WTC11 (cell line): ENCODE measurements around the gene PARD3B. TPM values are rescaled to one million over a fixed set of nuclear protein-coding genes. Genes with fewer than 3 reads are reported as not detected.

Experiments
- ATAC-seq: fragments of 200-7000 bp; cut with Tn5 transposase; 2 replicates; pipeline ENCODE4 v1.10.0; 2021; ENCODE audit warnings: mild to moderate bottlenecking, moderate library complexity
- CTCF ChIA-PET: fragments of 300-600 bp; sonication (Branson Sonifier 250); formaldehyde crosslinking; loops from one replicate; lab custom pipeline; 2021; ENCODE audit warnings: antibody characterized with exemption; lab: Charles Lee
- POLR2A ChIA-PET: fragments of 350-600 bp; sonication (Branson Sonifier 250); formaldehyde crosslinking; loops from one replicate; lab custom pipeline; 2021; ENCODE audit warnings: antibody characterized with exemption; lab: Charles Lee
- DNase-seq: peaks from one replicate; pipeline ENCODE4 v3.0.0; 2021; ENCODE audit warnings: low spot score
- H3K27ac Mint-ChIP-seq: 2 replicates; pipeline ENCODE4 v1.8.0; 2021; ENCODE audit warnings: mixed read lengths
- H3K27me3 Mint-ChIP-seq: 2 replicates; pipeline ENCODE4 v1.8.0; 2021; ENCODE audit warnings: low read depth, mild to moderate bottlenecking, moderate library complexity, mixed read lengths
- H3K36me3 Mint-ChIP-seq: 2 replicates; pipeline ENCODE4 v1.8.0; 2021; ENCODE audit warnings: mixed read lengths
- H3K4me1 Mint-ChIP-seq: 2 replicates; pipeline ENCODE4 v1.8.0; 2022; ENCODE audit warnings: mixed read lengths
- H3K4me3 Mint-ChIP-seq: 2 replicates; pipeline ENCODE4 v1.8.0; 2021; ENCODE audit warnings: mild to moderate bottlenecking, moderate library complexity, mixed read lengths
- H3K9me3 Mint-ChIP-seq: 2 replicates; pipeline ENCODE4 v1.8.0; 2021; ENCODE audit warnings: mixed read lengths
- ARID4B ChIP-seq: sonication (generic); formaldehyde crosslinking; IDR thresholded peaks from 2 replicates; pipeline ENCODE4 v1.8.0; 2023; ENCODE audit warnings: missing genetic modification reagents, mild to moderate bottlenecking, borderline replicate concordance
- CTCF ChIP-seq: fragments of 200-600 bp; IDR thresholded peaks from 2 replicates; pipeline ENCODE4 v1.8.0; 2022; ENCODE audit warnings: antibody characterized with exemption
- ETV6 ChIP-seq: sonication (generic); formaldehyde crosslinking; IDR thresholded peaks from 2 replicates; pipeline ENCODE4 v1.8.1; 2022; ENCODE audit warnings: mild to moderate bottlenecking, missing genetic modification reagents
- FOXK1 ChIP-seq: sonication (generic); formaldehyde crosslinking; IDR thresholded peaks from 2 replicates; pipeline ENCODE4 v1.8.0; 2022; ENCODE audit warnings: mild to moderate bottlenecking, moderate library complexity, missing genetic modification reagents
- HMGA2 ChIP-seq: fragments of 250-450 bp; sonication (Bioruptor Pico); IDR thresholded peaks from 2 replicates; pipeline ENCODE4 v1.4.0; 2021; ENCODE audit warnings: mild to moderate bottlenecking, moderate library complexity
- JUN ChIP-seq: sonication (generic); formaldehyde crosslinking; IDR thresholded peaks from 2 replicates; pipeline ENCODE4 v1.8.0; 2023; ENCODE audit warnings: mild to moderate bottlenecking, missing genetic modification reagents
- KAT7 ChIP-seq: sonication (generic); formaldehyde crosslinking; IDR thresholded peaks from 2 replicates; pipeline ENCODE4 v1.8.1; 2023; ENCODE audit warnings: missing genetic modification reagents, mild to moderate bottlenecking, borderline replicate concordance
- RORB ChIP-seq: fragments of 250-450 bp; sonication (Bioruptor Pico); IDR thresholded peaks from 2 replicates; pipeline ENCODE4 v1.9.0; 2021; ENCODE audit warnings: mild to moderate bottlenecking
- SMAD3 ChIP-seq: sonication (generic); formaldehyde crosslinking; IDR thresholded peaks from 2 replicates; pipeline ENCODE4 v1.8.0; 2022; ENCODE audit warnings: missing genetic modification reagents, mild to moderate bottlenecking, borderline replicate concordance
- TEAD1 ChIP-seq: sonication (generic); formaldehyde crosslinking; IDR thresholded peaks from 2 replicates; pipeline ENCODE4 v1.8.0; 2022; ENCODE audit warnings: mild to moderate bottlenecking, missing genetic modification reagents
- ZNF121 ChIP-seq: sonication (generic); formaldehyde crosslinking; IDR thresholded peaks from 2 replicates; pipeline ENCODE4 v1.8.0; 2023; ENCODE audit warnings: missing genetic modification reagents
- ZNF263 ChIP-seq: sonication (generic); formaldehyde crosslinking; IDR thresholded peaks from 2 replicates; pipeline ENCODE4 v1.8.1; 2022; ENCODE audit warnings: low read depth, mild to moderate bottlenecking, moderate library complexity, missing genetic modification reagents
- ZNF425 ChIP-seq: fragments of 250-450 bp; sonication (Bioruptor Pico); conservative IDR thresholded peaks from 2 replicates; pipeline ENCODE4 v1.9.0; 2021; ENCODE audit warnings: mild to moderate bottlenecking
- ZNF512 ChIP-seq: sonication (generic); formaldehyde crosslinking; IDR thresholded peaks from 2 replicates; pipeline ENCODE4 v1.8.1; 2022; ENCODE audit warnings: missing genetic modification reagents, borderline replicate concordance
- ZNF532 ChIP-seq: fragments of 250-450 bp; sonication (Bioruptor Pico); IDR thresholded peaks from 2 replicates; pipeline ENCODE4 v1.9.0; 2021; ENCODE audit warnings: mild to moderate bottlenecking, borderline replicate concordance
- total RNA-seq: library from RNA; stranded (reverse); gene quantifications from 3 replicates; pipeline ENCODE4 v1.2.3, GENCODE V29; 2021

Gene PARD3B
- total RNA-seq, 1 experiment from 2014 or later = 5.6 TPM

- CTCF ChIA-PET = no interaction called here
- H3K36me3 Mint-ChIP-seq = 0 out of 2 replicates have a peak, but pooled peaks cover 3% of the 10 kb centered on the region
- DNase-seq (no peak), ATAC-seq (no peak)
- H3K9me3 Mint-ChIP-seq = peaks cover 8% of the 10 kb centered on the region
- H3K27me3 Mint-ChIP-seq = no peaks in the 10 kb centered on the region
- POLR2A ChIA-PET = no interaction called here
- TF ChIP-seq RORB (CRISPR knock-in tag) = no peak
- no peak for TF ChIP-seq ZNF425 (CRISPR knock-in tag)
- no peak for TF ChIP-seq ZNF263 (CRISPR knock-in tag)
- no peak for TF ChIP-seq ZNF512
- TF ChIP-seq TEAD1 (CRISPR knock-in tag) = no peak
- TF ChIP-seq JUN (CRISPR knock-in tag) = no peak
- TF ChIP-seq ZNF532 (CRISPR knock-in tag) = no peak
- no peak for TF ChIP-seq ARID4B
- TF ChIP-seq ZNF121 (CRISPR knock-in tag) = no peak
- no peak for TF ChIP-seq SMAD3 (CRISPR knock-in tag)
- no peak overlapping the region for H3K27ac Mint-ChIP-seq
- no peak overlapping the region for H3K4me3 Mint-ChIP-seq
- H3K4me1 Mint-ChIP-seq = peaks cover 12% of the 10 kb centered on the region
Observed at GRCh38 chr2:204827701-204828590, 282.7 kb downstream of the PARD3B start.

GRCh38 chr2:204834716-204835384 is 289.6 kb downstream of the PARD3B start:
- Mint-ChIP-seq H3K9me3 (peaks cover 3% of the 10 kb centered on the region), H3K27ac (no peak overlapping the region), H3K27me3 (no peaks in the 10 kb centered on the region), H3K36me3 (no peaks in the 10 kb centered on the region), H3K4me3 (no peak overlapping the region), H3K4me1 (no peaks in the 10 kb centered on the region)
- ATAC-seq = no peak
- DNase-seq = no peak
- ChIA-PET CTCF (no interaction called here), POLR2A (no interaction called here)
- TF ChIP-seq KAT7 (CRISPR knock-in tag) (no peak), ETV6 (CRISPR knock-in tag) (no peak), HMGA2 (CRISPR knock-in tag) (no peak), CTCF (no peak), FOXK1 (no peak)
- TF ChIP-seq, all 79 proteins: peak for 0
